GM21447 (cell line): Measurements from ENCODE around the gene ATG2B.
A peak's percentile ranks its signal among the peaks of the same experiment; 100 is the strongest.

Source experiments
- ATAC-seq: cut with Tn5 transposase; IDR thresholded peaks from one replicate; pipeline ENCODE4 v1.9.1; 2021; ENCODE audit not compliant: unreplicated experiment

Gene ATG2B

GRCh38 chr14:96362965-96363750 is at the start of gene ATG2B, which contains the start of gene GSKIP:
ATG2B (minus strand) TSS chr14:96363341; CDS start chr14:96362976, 365 bp downstream.
GSKIP (plus strand) TSS chr14:96363526; CDS start chr14:96382248, 18,722 bp downstream.
- ATAC-seq = peak; percentile 62

GRCh38 chr14:96410119-96410518 is 47.0 kb upstream of the ATG2B start:
- ATAC-seq = no peak

- no peak for ATAC-seq
These were observed 46.6 kb upstream of the ATG2B start for GRCh38 chr14:96409701-96410100.

- ATAC-seq = no peak
These were observed 45.5 kb upstream of the ATG2B start for GRCh38 chr14:96408608-96409007.

- ATAC-seq = no peak
These were observed 44.9 kb upstream of the ATG2B start for GRCh38 chr14:96407935-96408570.

- ATAC-seq = no peak
These were observed 42.5 kb upstream of the ATG2B start for GRCh38 chr14:96405677-96406076.

GRCh38 chr14:96403409-96403808 is 40.3 kb upstream of the ATG2B start:
- no peak for ATAC-seq

- no peak for ATAC-seq
These were observed 37.4 kb upstream of the ATG2B start for GRCh38 chr14:96400495-96400894.

- ATAC-seq = no peak
These were observed 36.3 kb upstream of the ATG2B start for GRCh38 chr14:96399405-96399804.

GRCh38 chr14:96398921-96399320 is 35.8 kb upstream of the ATG2B start:
- ATAC-seq = no peak

- no peak for ATAC-seq
These were observed 35.3 kb upstream of the ATG2B start for GRCh38 chr14:96398432-96398831.

GRCh38 chr14:96394047-96394815 is 31.1 kb upstream of the ATG2B start:
- ATAC-seq = no peak

- no peak for ATAC-seq
These were observed 30.0 kb upstream of the ATG2B start for GRCh38 chr14:96393071-96393691.

GRCh38 chr14:96391293-96392118 is 28.4 kb upstream of the ATG2B start:
- peak; percentile 85 for ATAC-seq

GRCh38 chr14:96390965-96391292 is 27.8 kb upstream of the ATG2B start:
- ATAC-seq = no peak

GRCh38 chr14:96385385-96385784 is 22.2 kb upstream of the ATG2B start:
- ATAC-seq = no peak

- ATAC-seq = no peak
These were observed 21.6 kb upstream of the ATG2B start for GRCh38 chr14:96384740-96385139.

- no peak for ATAC-seq
These were observed 20.9 kb upstream of the ATG2B start for GRCh38 chr14:96384053-96384452.

- ATAC-seq = no peak
These were observed 20.3 kb upstream of the ATG2B start for GRCh38 chr14:96383445-96383844.

- ATAC-seq = peak; percentile 58
These were observed 17.6 kb upstream of the ATG2B start for GRCh38 chr14:96380735-96381134.
